Activated T-helper 1 cell treated with anti-CD3 and anti-CD28 coated beads, Interleukin-2, amount 50 U/mL, for 16 hours (primary cell): ENCODE results near the gene ZKSCAN7.
"Not testable (repeated sequence)": the region's sequence is repeated elsewhere in the genome, so short reads cannot be mapped to it uniquely, and the experiment has no call there.

ENCODE experiments used
- DNase-seq, 2 donors: peaks; one replicate each; pipeline ENCODE4 v3.0.0-alpha.2; 2020; ENCODE audit warnings: low read depth in 1 of 2, low spot score in 1 of 2

Gene ZKSCAN7

DNA sequence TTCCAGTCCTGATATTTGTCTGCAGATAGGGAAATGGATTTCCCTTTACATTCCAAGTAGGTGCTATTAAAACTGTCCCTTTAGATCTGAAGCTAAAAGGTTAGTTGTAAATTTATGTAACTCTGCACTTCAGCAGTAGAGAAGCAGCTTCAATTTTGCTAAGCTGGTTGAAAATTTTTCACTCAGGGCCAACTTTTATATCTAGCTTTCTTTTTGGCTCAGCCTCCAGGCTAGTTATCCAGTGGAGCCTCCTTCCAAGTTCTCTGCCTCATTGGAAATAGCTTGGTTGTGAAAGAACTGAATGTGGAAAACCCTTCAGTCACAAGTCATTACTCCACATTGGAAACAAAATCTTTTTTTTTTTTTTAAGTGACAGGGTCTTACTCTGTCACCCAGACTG is 21.6 kb downstream of the ZKSCAN7 start:
- DNase-seq: no peak

DNA sequence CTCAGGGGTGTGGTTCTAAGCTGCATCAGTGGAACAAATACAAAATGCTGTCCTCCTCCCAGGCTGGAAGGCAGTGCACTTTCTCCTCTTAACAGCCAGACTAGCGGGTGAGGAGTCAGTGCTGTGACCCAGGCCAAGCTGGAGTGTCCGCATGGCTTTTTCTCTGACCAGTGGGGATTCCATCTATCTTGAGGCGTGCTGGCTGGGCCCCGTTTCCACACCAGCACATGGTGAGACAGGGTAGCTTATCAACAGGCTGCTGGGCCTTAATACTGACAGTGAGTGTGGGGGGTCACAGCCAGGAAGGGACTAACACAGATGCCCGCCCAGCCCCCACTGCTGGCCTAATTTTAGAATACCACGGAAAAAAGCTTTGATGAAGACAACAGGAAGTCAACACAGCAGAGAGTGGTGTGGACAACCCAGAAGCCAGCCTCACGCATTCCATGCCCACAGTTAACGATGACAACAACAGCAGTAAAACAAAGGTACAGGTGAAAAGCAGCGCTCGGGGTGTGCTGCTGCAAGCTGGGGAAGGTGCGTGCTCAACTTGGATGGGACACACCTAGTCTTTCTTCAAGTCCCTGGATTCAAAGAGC is 22.5 kb downstream of the ZKSCAN7 start:
- not testable (repeated sequence) for DNase-seq

- not testable (repeated sequence) for DNase-seq
Measured at GRCh38 chr3:44578316-44578715, 23.3 kb downstream of the ZKSCAN7 start.

- not testable (repeated sequence) for DNase-seq
Measured at GRCh38 chr3:44578924-44579515, 24.0 kb downstream of the ZKSCAN7 start.

- DNase-seq: not testable (repeated sequence)
Measured at GRCh38 chr3:44579749-44580148, 24.8 kb downstream of the ZKSCAN7 start.

- not testable (repeated sequence) for DNase-seq
Measured at GRCh38 chr3:44580971-44581370, 26.0 kb downstream of the ZKSCAN7 start.

DNA sequence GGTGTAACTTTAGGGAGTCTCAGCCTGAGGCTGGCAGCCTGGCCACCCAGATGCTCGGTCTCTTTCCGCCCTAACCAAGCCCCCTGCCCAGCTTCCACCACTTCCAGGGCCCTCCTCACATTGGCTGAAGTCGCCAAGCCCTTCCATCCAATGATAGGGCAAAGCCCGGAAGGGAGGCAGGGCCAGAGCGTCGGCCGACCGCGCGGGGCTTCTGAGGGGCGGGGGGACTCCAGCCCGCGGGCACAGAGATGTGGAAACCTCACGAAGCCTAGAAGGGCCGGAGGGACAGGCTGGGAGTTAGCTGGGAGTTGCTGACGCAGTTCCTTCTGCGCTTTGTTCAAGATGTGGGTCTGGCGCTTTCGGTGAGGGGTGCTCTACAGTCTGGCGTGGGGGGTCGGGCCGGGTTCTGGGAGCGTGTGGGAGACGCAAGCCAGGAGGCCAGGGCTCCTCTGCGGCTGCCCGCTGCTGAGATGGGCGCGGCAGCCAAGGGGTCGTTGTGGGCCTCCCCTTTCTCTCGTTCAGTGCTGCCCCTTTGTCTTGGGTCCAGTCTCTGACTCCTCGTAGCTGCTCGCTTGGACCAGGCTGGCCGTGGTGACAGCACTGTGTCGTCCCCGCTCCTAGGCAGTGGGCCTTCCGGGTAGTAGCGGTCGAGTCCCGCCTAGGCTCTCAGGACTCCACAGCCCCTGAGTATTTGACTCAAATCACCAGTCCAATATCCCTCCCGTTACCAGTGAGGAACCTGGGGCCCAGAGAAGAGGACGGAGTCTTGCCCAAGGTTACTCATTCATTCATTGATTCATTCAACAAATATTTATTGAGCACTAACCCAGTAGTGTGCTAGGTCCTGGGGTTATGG is 29.9 kb downstream of the ZKSCAN7 start, which contains the start of gene ZNF660:
ZNF660 (plus strand) TSS at position 319 of the 856 bp plus-strand sequence. CDS start 9,230 bp downstream, outside the sequence.
- no peak for DNase-seq

- no peak for DNase-seq
Measured at GRCh38 chr3:44596621-44597020, 41.6 kb downstream of the ZKSCAN7 start.

- no peak for DNase-seq
Measured at GRCh38 chr3:44601749-44602148, 46.8 kb downstream of the ZKSCAN7 start.

DNA sequence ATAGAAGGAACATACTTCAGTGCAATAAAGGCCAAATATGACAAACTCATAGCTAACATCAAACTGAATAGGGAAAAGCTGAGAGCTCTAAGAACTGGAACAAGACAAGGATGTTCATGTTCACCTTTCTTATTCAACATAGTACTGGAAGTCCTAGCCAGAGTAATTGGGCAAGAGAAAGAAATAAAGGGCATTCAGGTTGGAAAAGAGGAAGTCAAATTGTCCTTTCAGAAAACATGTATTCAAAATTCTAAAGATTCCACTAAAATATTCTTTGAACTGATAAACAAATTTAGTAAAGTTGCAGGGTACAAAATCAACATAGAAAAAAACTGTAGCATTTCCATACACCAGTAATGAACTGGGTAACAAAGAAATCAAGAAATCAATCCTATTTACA is 57.7 kb downstream of the ZKSCAN7 start:
- no peak for DNase-seq
